Lung (tissue), 16 donors: ENCODE data around the gene ZNFX1. TPM values are rescaled to one million over a fixed set of nuclear protein-coding genes. Genes with fewer than 3 reads are reported as not detected.

Experiments
- ATAC-seq: fragments of 200-7000 bp; cut with Tn5 transposase; one replicate; pipeline ENCODE4 v1.9.1; 2020; ENCODE audit warnings: moderate number of reproducible peaks; ENCODE audit not compliant: insufficient read depth, low FRiP score
- DNase-seq, 3 donors: peaks; one replicate each; pipeline ENCODE4 v3.0.0-alpha.2; 2013 to 2017
- H3K27ac ChIP-seq, 2 donors: one replicate each; pipeline ENCODE4 v1.5.1; 2013; ENCODE audit warnings: mild to moderate bottlenecking in 2 of 2, moderate library complexity in 2 of 2, control low read depth in 1 of 2, inconsistent platforms in 1 of 2, low read depth in 1 of 2, low read length in 1 of 2
- H3K27me3 ChIP-seq, 3 donors: one replicate each; pipeline ENCODE4 v1.5.1; 2013; ENCODE audit warnings: low read length in 2 of 3; ENCODE audit not compliant: control insufficient read depth in 3 of 3, insufficient read depth in 3 of 3
- H3K36me3 ChIP-seq, 4 donors: one replicate each; pipeline ENCODE4 v1.5.1; 2013; ENCODE audit warnings: low read length in 4 of 4, mild to moderate bottlenecking in 1 of 4, moderate library complexity in 1 of 4; ENCODE audit not compliant: control insufficient read depth in 4 of 4, insufficient read depth in 4 of 4
- H3K4me1 ChIP-seq, 5 donors: one replicate each; pipeline ENCODE4 v1.5.1; 2013; ENCODE audit warnings: low read length in 5 of 5, mild to moderate bottlenecking in 2 of 5, moderate library complexity in 1 of 5; ENCODE audit not compliant: control insufficient read depth in 5 of 5, insufficient read depth in 5 of 5
- H3K4me3 ChIP-seq: one replicate; pipeline ENCODE4 v1.5.1; 2013; ENCODE audit warnings: mild to moderate bottlenecking, control low read depth, moderate library complexity
- H3K9ac ChIP-seq, 2 donors: one replicate each; pipeline ENCODE4 v1.5.1; 2013; ENCODE audit warnings: low read length in 2 of 2, control low read depth in 1 of 2; ENCODE audit not compliant: insufficient read depth in 1 of 2
- H3K9me3 ChIP-seq, 4 donors: one replicate each; pipeline ENCODE4 v1.5.1; 2013; ENCODE audit warnings: low read length in 3 of 4, mild to moderate bottlenecking in 1 of 4, moderate library complexity in 1 of 4; ENCODE audit not compliant: control insufficient read depth in 4 of 4, insufficient read depth in 3 of 4
- CTCF ChIP-seq: IDR thresholded peaks from 2 replicates; pipeline ENCODE4 v1.5.1; 2012; ENCODE audit warnings: mild to moderate bottlenecking; ENCODE audit errors: control extremely low read depth, extremely low read depth
- WGBS, 2 donors: extraction: QIAGEN DNeasy Blood & Tissue Kit; methylation state at CpG; one replicate each; pipeline ENCODE4 v1.1.7; 2013; 5-methylcytosine and 5-hydroxymethylcytosine counted together
- long read RNA-seq, 5 donors: transcript quantifications; one replicate each; lab custom pipeline, GENCODE V29; 2026
- polyA plus RNA-seq, 2 donors: library from polyadenylated mRNA; stranded (reverse); fragments of 200-250 nt; gene quantifications; one replicate each; pipeline ENCODE4 v1.2.1, GENCODE V29; 2013
- total RNA-seq, 2 donors: library from RNA; depleted of rRNA in 1 of 2; stranded (reverse); fragments of >200 nt in 1 of 2; gene quantifications; one replicate each; pipeline ENCODE4 v1.2.1, GENCODE V29; 2014 to 2021
- donor health status: control.
- donor health status: control.
- donor health status: Bipolar disorder and iron deficiency.
- donor health status: healthy.
- donor health status: DM: yes; HTN: yes; CAD: no.

ZNFX1 gene
- 10 to 100 TPM; 25.8 to 33.9 TPM for total RNA-seq
- polyA plus RNA-seq = 10 to 100 TPM in 1 of 2 donors, 1 to 10 TPM in 1; 9.5 to 22.5 TPM
- long read RNA-seq, donor 1, full-length matches to known transcripts = 2 of 1,409 reads
- long read RNA-seq, donor 1, partial matches to known transcripts = 898 of 1,409 reads
- long read RNA-seq, donor 1, other reads (novel, unspliced or antisense) = 509 of 1,409 reads
- long read RNA-seq, donor 2, partial matches to known transcripts = 292 of 841 reads
- long read RNA-seq, donor 2, other reads (novel, unspliced or antisense) = 549 of 841 reads
- long read RNA-seq, donor 3, partial matches to known transcripts = 572 of 1,066 reads
- long read RNA-seq, donor 3, other reads (novel, unspliced or antisense) = 494 of 1,066 reads
- long read RNA-seq, donor 4, full-length matches to known transcripts = 1 of 1 reads
- long read RNA-seq, donor 4, partial matches to known transcripts = 0 of 1 reads
- long read RNA-seq, donor 4, other reads (novel, unspliced or antisense) = 0 of 1 reads
- long read RNA-seq, donor 5, partial matches to known transcripts = 6 of 6 reads
- long read RNA-seq, donor 5, other reads (novel, unspliced or antisense) = 0 of 6 reads

GRCh38 chr20:49278036-49278817 is at the start of gene ZNFX1:
Gene ZNFX1, minus strand, starts transcription at chr20:49278057. Its CDS starts 2,218 bp downstream, at chr20:49275839.
- TF ChIP-seq CTCF = no peak
- peak within 1 kb of the TSS; percentile 91 for H3K4me3 ChIP-seq
- peak within 1 kb of the TSS; percentile 70 to 99 for H3K9ac ChIP-seq
- DNase-seq (peak; percentile 99), ATAC-seq (peak; percentile 93)
- H3K9me3 ChIP-seq = peaks cover 0 to 21% (median 17%) of the 10 kb centered on the region in 4 donors
- peak within 1 kb of the TSS; percentile 94 to 96 for H3K27ac ChIP-seq
- no peaks in the 10 kb centered on the region for H3K27me3 ChIP-seq
- H3K4me1 ChIP-seq = peaks cover 0 to 41% (median 17%) of the 10 kb centered on the region in 5 donors
- H3K36me3 ChIP-seq = peaks cover 26 to 48% (median 39%) of the 10 kb centered on the region in 4 donors
- 0 to 1% methylated on average over 48 to 80 of the region's 80 CpGs for WGBS, 2 donors

- WGBS, 2 donors = 41 to 64% methylated on average over 10 of the region's 10 CpGs
These were observed 48.2 kb upstream of the ZNFX1 start for GRCh38 chr20:49326026-49326425.

GRCh38 chr20:49324306-49324705 is 46.4 kb upstream of the ZNFX1 start:
- Histone ChIP-seq H3K27me3 (peaks cover 0 to 28% (median 14%) of the 10 kb centered on the region in 3 donors), H3K4me1 (peaks cover 0 to 3% (median 0%) of the 10 kb centered on the region in 5 donors), H3K27ac (no peak overlapping the region), H3K9ac (no peak overlapping the region), H3K9me3 (no peaks in the 10 kb centered on the region), H3K36me3 (no peaks in the 10 kb centered on the region), H3K4me3 (no peak overlapping the region)
- no peak for DNase-seq
- 87 to 90% methylated on average over 5 of the region's 5 CpGs for WGBS, 2 donors
- ATAC-seq = no peak
- no peak for TF ChIP-seq CTCF

More at GRCh38 chr20:49326026-49326425, 48.2 kb upstream of the ZNFX1 start:
- no peaks in the 10 kb centered on the region for H3K9me3 ChIP-seq
- H3K27ac ChIP-seq = no peak overlapping the region
- no peaks in the 10 kb centered on the region for H3K36me3 ChIP-seq
- H3K4me1 ChIP-seq = peaks cover 0 to 3% (median 0%) of the 10 kb centered on the region in 5 donors
- no peak overlapping the region for H3K4me3 ChIP-seq
- DNase-seq (peak in 2 of 3 donors; percentile 51 to 58), ATAC-seq (no peak)
- H3K9ac ChIP-seq = no peak overlapping the region
- no peak for TF ChIP-seq CTCF
- H3K27me3 ChIP-seq = peaks cover 0 to 12% (median 3%) of the 10 kb centered on the region in 3 donors
